Stimulated activated CD8-positive, alpha-beta memory T cell treated with anti-CD3 and anti-CD28 coated beads, Interleukin-12 subunit alpha, Interleukin-12 subunit beta, amount 100 ng/mL, for 24 hours (primary cell): ENCODE measurements around the gene SUMO3.
A peak's percentile ranks its signal among the peaks of the same experiment; 100 is the strongest.

ENCODE experiments used
- DNase-seq: peaks from one replicate; pipeline ENCODE4 v3.0.0-alpha.2; 2020; ENCODE audit errors: extremely low read depth

Gene SUMO3

DNA sequence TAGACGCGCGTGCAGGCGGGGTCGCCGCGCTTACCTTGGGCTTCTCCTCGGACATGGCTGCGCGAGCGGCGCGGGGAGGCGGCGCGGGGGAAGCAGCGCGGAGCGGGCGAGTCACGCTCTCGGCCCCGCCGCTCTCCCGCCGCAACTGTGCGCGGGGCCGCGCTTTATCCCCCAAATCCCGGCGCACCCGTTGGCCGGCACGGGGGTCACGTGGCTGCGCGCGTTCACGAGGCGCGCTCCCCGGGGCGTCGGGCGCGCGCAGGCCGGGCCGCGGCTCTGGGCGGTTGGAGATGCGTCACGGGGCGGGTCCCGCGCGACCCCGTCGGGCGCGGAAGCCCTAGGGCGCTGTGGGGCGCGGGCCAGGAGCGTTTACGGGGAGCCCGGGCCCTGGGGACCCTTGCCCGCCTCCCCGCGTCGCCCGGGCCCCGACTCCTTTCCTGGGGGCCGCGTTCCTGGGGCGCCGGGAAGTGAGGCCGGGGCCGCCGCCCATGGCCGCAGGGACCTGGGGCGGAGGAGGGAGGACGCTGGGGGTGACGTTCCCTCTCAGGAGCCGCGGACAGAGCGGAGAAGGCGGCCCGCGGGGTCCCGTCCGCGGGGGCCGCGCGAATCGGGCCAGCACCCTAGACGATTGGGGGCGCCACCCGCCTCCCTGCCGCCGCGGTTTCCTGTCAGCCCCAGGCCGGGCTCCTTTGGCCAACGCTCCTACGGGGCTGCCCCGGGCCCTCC lies at the start of gene SUMO3:
Gene SUMO3, minus strand, starts transcription at position 149 of the 726 bp plus-strand sequence. Its CDS starts 94 bp downstream, at position 55.
- peak; percentile 53 for DNase-seq

DNA sequence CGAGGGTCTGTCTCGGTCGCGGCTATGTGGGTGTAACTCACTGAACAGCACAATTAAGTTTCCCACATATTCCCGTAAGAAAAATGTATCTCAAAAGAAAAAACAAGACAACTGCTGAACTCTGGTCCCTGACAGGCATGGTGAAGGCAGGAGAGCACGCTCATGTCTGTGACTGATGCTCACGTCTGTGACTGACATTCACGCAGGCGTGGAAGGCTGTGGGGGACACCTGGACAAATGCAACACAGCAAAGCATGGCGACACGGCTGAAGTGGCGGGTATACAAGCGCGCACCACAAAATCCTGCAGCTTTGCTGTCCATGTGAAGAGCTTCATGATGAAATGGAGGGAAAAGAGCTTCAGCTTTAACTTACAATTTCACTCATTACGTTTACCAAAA lies 49.6 kb upstream of the SUMO3 start:
- no peak for DNase-seq

DNA sequence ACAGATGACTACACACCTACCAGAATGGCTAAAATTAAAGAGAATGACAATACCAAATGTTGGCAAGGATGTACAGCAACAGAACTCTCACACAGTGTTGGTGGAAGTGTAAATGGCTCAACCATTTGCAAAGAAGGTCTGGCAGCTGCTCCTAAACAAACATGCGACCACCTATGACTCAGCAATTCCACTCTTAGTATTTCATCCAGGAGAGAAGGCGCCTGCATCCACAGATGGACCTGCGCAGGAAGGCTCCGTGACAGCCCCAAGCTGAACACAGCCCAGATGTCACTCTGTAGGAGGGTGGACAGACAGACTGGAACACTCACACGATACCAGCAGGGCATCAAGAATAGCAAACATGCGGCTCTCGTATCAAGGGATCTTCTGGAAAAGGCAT lies 48.9 kb upstream of the SUMO3 start:
- no peak for DNase-seq

DNA sequence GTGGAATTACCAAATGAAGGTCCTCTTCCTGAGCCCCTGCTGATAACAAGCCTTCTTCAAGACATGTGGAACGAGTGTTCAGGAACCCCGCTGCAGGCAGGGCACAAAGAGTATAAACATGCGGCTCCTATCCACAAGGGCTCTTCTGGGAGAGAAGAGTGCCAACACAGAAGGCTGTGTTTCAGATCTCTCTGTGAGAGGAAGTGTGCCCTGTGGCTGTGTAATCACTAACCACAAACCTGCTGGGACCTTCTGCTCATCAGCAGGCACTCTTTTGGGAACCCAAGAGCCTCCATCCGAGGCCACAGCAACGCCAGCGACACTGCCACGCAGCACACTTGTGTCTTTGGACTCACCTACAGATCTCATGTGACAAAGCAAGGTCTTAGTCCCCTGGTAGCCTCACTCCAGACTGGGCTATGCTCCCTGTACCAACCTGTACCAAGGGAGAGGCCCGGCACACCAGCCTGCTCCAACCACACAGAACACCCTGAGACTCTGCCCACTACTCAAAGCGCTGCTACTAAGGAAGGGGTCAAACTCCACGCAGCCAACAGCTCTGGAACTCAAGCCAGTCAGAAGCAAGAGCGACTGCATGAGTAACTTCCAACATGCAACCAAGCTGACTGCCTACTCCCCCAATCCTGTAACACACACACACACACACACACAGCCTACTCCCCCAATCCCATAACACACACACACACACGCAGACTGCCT lies 47.9 kb upstream of the SUMO3 start:
- DNase-seq: no peak

DNA sequence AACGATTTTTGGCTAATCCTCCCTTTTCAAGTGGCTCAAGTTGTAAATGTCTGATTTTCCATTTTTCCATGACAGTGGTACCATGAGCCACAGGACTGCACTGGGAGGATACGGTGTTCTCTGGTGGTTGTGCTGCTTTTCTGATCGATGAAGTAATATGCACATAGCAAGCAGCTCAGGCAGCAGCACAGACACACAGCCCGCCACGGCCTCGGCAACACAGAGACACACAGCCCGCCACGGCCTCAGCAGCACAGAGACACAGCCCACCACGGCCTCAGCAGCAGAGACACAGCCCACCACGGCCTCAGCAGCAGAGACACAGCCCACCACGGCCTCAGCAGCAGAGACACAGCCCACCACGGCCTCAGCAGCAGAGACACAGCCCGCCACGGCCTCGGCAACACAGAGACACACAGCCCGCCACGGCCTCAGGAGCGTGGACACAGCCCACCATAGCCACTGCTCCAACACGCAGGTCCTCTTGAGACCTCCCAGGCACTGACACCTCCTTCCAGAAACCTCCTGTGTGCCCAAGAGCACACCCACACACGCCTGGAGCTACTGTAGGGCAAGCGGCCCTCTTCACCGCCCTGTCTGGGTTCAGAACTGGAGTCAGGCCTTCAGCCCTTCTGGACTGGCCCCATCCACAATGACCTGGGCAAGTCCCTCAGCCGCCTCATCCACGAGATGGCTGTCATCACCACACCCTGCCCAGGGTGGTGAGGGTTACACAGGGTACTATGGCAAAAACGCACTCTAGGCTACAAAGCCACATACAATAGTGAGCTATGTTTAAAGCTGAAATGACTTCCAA lies 45.2 kb upstream of the SUMO3 start:
- no peak for DNase-seq

DNA sequence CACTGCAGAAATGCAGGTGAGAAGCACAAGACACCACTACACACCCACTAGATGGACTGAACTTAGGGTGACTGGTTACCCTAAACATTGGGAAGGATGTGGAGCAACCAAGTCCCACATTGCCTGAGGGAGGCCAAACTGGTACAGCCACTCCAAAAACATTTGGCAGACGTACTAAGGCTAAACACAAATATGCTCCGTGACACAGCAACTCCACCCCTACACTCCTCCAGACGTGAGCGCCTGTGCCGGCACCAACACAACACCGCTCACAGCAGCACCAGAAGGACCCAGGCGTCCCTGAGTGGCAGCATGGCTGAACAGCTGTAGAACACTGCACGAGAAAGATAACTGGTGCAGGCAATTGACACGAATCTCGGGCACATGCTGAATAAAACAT lies 40.9 kb upstream of the SUMO3 start:
- DNase-seq: no peak

DNA sequence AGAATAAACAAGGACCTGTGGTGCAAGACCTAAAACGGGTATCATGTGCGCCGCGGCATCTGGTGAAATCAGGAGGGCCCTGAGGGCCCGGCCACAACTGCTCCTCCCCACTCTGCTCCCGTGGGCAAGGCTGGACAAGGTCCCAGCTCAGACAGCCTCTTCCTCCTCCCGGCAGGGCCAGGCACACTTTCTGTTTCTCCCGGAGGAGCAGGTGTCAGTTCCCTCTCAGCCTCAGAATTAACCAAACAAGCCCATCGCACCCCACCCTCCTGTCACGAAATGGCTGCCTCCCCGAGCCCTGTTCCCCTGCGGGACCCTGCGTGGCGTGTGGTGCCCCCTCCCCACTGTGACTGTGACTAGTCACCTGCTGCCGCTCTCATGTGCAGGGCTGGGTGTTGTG lies 40.4 kb upstream of the SUMO3 start:
- DNase-seq: no peak

DNA sequence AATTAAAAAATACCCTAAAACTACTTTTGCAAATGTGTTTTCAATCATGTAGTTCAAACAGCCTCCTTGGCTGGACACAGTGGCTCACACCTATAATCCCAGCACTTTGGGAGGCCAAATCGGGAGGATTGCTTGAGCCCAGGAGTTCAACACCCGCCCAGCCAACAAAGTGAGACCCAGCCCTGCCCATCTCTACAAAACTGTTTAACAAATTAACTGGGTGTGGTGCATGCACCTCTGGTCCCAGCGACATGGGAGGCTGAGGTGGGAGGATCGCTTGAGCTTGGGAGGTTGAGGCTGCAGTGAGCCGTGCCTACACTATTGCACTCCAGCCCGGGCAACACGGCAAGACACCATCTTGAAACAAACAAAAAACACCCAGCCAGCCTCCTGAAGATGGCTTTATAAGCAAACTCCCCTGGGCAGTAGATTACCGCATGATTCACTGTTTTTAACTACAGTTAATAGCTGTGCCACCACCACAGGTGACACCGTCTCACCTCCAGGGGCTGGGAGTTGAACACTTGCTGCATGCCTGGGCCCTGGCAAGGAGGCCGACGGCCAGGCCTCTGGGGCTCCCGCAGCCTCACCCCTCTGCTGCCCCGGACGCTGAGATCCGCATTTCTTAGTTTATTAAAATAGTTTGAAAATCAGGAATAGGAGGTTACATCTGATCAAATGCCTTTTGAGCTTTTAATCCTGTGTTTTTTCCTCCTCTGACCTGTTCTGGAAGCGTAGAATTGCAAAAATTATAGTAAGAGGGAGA lies 39.4 kb upstream of the SUMO3 start:
- no peak for DNase-seq

DNA sequence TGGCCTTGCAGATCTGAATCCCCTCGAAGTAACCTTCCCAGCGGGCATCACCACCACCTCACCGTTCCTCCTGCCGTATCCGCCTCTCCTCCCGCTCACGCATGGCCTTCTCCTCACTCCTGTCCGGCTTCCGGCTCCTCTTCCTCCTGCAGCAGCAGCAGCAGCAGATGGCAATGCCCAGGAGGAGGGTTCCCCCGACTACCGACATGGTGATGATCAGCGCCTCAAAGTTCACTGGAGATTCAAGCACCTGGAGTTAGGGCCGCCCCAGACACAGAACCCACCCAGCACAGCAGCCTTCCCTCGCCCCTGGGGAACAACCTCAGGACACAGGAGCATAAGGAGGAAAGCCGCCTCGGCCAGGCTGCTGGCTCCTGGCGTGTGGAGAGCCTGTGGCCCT lies 38.3 kb upstream of the SUMO3 start:
- no peak for DNase-seq

DNA sequence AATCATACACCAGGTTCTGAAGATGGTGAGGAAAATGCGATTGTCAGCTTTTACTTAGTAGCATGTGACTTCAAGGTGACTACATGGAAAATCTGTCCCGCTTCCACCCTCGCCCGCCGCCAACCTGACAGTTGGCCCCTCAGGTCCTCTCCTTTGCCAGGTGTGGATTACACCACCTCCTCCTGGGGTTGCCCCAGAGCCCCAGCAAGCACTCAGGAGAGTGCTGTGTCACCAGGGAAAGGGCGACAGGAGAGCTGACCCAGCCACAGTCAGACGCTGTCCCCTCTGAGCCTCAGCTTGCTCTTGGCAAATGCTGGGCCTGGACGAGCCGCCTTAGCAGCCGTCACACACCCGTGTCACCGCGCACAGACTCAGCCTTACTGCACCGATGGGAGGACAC lies 37.7 kb upstream of the SUMO3 start:
- no peak for DNase-seq

DNA sequence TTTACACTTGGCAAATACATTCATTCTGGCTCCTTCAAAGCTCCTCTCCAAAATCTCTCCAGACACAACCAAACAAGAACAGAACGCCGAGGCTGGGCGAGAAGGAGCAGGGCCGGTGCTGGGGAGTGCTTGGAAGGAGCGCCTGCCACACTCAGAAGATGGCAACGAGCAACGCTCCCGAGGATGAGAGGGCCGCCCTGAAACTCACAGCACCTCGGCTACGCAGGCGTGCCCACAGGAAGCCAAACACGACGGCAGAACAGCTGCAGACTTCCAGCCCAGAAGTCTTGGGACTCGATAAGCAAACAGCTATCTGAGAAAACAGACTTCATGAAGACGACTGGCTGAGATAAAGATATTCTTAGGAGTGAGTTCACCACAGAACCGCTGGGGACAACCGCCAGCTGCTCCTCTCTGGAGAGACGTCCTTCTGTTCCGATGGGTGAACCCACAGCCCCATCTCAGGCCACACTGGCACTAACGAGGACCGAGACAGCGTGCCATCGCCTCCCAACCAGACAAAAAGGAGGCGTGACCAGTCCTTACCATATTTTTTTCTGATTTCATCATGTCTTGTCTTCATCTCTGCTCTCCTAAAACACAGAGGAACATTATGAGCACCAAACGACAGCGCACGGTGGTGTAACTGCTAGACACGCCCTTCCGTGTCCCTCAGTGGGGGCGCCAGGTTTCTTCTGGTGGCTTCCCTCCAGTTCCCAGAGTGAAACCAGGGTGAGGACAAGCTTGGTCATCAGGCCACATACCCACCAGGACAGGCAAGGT lies 37.0 kb upstream of the SUMO3 start:
- no peak for DNase-seq

DNA sequence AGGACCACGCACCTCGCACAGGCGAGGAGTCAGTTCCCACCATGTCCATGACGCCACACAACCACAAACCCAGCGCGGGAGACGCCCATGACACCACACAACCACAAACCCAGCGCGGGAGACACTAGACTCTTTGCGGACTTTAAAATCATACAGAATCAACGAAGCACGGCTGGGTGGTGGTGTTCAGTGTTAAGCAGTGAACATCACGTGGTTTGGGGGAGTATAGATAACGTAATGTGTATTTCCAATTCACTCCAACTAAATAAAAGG lies 36.5 kb upstream of the SUMO3 start:
- DNase-seq: no peak

DNA sequence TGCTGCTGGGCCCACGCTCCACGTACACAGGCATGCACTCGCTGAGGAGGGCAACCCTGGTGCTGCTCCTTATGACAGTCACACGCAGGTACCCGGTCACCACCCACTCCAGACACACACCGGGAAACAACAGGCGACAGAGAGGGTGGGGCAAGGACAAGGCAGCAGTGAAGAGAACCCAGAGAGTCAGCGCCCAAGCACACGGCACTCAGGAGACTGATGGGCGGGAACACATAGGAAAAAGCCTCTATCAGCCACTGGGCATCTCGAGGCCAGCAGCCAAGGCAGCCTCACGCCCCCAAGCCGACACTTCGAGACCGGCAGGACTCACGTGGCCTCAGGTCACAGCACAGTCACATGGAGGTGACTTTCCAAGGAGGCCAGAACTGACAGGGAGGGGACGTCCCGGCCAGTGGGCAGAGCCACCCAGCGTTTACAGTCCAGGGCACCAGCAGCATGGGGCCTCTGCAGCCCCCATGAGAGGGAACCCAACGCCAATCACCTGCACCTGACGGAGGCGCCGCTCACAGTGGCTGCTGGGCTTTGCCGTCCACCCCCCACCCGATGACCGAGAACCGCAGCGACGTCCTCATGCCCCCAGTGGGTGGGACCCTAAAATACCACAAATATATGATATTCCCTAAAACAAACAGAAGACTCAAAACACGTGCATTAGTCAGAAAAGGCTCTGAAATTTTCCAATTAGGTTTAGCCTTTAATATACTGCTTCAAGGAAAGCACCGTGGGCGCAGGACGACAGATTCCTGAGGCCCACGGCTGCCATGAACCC lies 35.9 kb upstream of the SUMO3 start:
- no peak for DNase-seq

DNA sequence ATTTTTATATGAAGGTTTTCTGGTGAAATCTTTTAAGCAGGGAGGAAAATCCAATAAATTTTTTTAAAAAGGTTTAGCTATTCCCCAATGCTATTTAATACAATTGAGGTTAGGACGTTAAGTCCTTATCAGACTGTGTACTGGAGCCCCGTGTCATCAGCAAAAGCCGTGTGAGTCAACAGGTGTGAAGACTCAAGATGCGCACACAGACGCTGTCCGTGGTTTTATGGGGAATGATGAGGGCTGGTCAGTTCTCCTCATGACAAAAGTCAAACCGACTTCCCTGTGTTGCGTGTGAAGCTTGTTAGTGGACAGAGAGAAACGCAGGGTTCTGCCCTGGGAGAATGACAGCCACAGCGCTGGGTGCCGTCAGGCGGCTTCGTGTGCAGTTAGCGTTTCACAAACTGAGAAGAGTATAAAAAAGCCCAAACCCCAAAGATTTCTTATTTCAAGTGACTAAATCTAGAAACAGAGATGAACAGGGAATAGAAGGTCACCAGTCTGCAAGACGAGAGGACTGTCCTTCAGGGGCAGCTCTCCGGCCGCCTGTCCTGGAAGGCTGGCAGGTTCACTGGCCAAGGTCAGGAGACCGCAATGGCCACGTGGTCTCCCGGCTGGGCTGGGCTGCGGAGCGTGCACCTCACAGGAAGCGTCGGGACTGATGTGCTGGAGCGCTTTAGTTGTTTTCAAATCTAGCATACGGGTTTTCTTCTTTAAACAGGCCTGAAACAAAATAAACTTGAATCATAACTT lies 33.2 kb upstream of the SUMO3 start:
- DNase-seq: no peak

DNA sequence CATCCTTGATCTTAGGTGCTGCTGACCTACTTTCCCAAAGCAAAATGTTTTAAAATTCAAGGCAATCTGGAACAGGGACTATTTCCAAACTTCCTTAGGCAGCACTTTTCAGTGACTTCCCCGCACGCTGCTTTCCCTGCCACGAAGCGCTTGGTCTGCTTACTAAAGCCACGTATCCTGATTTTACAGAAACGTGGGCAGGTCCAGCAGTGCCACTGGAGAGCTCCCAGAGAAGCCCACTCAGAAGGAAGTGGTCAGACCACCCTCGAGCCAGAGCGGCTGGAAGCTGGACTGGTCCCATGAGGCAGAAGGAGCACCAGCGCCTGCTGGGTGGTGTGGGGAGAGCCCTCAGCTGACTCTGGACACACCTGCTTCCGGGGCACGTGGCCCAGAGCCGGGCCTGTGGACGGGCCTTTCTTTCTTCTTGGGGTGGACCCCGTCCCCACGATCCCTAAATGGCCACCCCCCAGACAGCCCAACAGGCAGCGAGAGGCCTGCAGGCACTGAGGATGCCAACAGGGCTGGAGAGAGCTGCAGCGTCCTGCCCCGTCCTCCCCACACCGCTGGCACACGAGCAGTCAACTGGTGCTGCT lies 32.4 kb upstream of the SUMO3 start:
- DNase-seq: no peak

DNA sequence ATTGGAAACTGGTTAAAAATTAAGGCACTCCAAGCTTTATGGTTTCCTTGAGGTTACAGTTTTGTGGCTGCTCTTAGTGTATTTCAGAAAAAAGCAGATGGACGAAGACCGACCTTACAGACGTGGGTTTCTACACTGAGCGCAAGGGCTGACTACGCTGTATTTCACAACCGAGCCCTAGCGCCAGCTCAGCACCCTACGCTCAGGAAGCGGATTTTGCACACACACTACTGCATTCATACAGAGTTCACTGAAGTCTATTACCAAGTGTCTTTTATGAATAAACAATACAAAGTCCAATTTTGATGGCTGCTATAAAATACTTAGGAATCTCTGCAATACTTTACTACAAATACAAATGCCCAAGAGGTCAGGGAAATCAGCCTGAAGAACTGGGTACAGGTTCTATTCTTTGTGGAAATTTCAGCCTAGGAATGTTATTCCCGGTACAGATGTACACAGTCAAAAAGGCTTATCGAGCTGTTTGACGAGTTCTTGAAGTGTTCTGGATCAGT lies 31.8 kb upstream of the SUMO3 start:
- DNase-seq: no peak

DNA sequence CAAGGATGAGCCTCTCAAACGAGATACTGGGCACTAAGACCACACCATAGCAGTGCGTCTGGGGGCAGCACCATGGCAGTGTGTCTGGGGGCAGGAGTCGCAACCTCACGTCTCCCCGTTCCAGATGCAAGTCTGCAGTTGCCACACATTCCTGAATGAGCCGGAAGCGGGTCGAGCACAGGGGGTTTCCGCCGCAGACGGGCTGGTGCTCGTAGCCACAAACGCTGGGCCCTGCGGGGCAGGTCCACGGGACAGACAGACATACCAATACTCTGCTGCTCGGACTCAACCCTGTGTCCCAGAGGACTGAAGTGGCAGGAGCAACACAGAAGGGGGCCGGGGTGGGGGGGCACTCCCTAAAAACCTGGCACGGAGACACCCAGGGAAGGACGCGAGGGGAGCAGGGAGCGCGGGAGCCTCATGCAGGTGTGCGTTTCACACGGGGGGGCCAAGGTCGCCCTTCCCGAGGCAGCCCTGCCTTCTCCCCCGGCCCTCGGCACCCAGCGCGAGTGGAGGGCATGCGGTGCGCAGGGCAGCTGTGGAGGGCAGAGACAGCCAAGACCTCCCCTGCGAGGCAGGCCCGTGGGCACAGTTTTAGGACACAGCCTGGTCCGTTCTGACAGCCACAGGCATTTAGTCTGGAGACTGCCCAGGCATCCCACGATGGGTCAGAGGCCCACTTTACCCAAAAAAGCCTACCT lies 31.1 kb upstream of the SUMO3 start:
- no peak for DNase-seq

DNA sequence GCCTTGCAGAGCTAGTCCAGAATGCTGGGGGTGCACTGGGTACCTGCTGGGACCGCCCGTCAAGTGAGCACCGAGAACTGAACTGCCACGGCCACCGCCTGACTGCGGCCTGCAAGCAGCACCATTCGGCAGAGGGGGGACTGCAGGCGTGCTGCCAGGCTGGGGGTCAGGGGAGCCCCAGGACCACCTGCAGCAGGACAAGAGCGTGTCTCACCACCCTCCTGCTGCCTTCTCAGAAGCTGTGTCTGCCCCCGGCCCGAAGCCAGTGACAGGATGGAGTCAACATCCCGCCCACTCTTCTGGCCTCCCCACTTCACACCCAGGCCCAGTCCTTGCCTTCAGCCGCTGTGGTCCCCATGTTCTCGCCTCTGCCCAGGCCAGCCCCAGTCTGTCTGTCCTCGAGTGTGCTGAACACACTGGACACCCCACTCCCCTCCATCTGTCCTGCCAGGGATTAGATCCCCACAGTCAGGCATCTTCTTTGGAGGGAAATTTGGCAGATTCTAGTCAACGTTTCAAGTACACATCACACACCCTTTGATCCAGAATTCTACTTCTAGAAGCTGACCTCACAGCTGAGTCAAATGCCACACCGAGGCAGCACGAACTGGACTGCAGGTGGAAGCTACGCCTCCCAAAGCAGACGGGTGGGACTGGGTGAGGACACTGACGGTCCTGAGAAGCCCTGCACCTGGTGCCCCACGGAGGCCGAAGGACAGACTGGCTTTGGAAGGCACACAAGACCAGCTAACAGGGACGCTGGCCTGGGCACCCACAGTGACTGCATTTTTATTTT lies 29.6 kb upstream of the SUMO3 start:
- no peak for DNase-seq
